ENCODE measurements around the gene NTRK3.

GRCh38 chr15:88036154-88036839 lies 220.2 kb downstream of the NTRK3 start:
- TF ChIP-seq POLR2A (IDR thresholded peaks at IDR 0.05; ENCODE audit: low read length) (no peak), GATA1 (IDR thresholded peaks at IDR 0.05; ENCODE audit: low read depth, low read length) (no peak)

Measured in erythroblast (primary cell).